ENCODE results near the gene PAGR1. TPM values are rescaled to one million over a fixed set of nuclear protein-coding genes. Genes with fewer than 3 reads are reported as not detected.

The PAGR1 gene
- total RNA-seq, 1 experiment from 2014 or later, result 60.1 TPM

DNA sequence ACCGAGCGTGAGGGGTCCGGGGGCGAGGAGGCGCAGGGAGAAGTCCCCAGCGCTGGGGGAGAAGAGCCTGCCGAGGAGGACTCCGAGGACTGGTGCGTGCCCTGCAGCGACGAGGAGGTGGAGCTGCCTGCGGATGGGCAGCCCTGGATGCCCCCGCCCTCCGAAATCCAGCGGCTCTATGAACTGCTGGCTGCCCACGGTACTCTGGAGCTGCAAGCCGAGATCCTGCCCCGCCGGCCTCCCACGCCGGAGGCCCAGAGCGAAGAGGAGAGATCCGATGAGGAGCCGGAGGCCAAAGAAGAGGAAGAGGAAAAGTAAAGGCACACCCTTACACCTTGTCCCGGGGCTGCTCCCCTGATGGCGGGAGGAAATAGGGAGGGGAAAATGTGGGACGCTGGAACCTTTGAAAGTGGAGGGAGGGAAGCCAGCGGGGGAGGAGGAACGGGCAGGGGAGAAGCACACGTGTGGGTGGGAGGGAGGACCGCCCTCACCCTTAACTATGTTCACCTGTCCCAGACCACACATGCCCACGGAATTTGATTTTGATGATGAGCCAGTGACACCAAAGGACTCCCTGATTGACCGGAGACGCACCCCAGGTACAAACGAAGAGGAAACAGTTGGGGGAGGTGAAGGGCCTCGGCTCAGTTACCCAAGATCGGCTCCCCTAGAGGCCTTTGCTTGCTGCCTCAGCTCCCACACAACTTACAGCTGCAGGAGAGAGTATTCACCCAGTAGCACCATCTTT, 916 bp downstream of the PAGR1 start:
- TF ChIP-seq NR1H2 (CRISPR knock-in tag; IDR thresholded peaks at IDR 0.05) (no peak), CREB1 (CRISPR knock-in tag; IDR thresholded peaks at IDR 0.05) (0 out of 2 replicates have a peak, but pooled peaks have one; percentile 0), CBFB (CRISPR knock-in tag; IDR thresholded peaks at IDR 0.05; ENCODE audit: low read depth) (0 out of 2 replicates have a peak, but pooled peaks have one; percentile 47), ETV6 (CRISPR knock-in tag; IDR thresholded peaks at IDR 0.05) (peak; percentile 73), ZNF121 (CRISPR knock-in tag; IDR thresholded peaks at IDR 0.05) (0 out of 2 replicates have a peak, but pooled peaks have one; percentile 2)
- TF ChIP-seq, protein P1, sequence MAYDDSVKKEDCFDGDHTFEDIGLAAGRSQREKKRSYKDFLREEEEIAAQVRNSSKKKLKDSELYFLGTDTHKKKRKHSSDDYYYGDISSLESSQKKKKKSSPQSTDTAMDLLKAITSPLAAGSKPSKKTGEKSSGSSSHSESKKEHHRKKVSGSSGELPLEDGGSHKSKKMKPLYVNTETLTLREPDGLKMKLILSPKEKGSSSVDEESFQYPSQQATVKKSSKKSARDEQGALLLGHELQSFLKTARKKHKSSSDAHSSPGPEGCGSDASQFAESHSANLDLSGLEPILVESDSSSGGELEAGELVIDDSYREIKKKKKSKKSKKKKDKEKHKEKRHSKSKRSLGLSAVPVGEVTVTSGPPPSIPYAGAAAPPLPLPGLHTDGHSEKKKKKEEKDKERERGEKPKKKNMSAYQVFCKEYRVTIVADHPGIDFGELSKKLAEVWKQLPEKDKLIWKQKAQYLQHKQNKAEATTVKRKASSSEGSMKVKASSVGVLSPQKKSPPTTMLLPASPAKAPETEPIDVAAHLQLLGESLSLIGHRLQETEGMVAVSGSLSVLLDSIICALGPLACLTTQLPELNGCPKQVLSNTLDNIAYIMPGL (CRISPR knock-in tag; IDR thresholded peaks at IDR 0.05), result peak; percentile 13; the same call in 1 of the 2 replicates
- TF ChIP-seq, protein P2, sequence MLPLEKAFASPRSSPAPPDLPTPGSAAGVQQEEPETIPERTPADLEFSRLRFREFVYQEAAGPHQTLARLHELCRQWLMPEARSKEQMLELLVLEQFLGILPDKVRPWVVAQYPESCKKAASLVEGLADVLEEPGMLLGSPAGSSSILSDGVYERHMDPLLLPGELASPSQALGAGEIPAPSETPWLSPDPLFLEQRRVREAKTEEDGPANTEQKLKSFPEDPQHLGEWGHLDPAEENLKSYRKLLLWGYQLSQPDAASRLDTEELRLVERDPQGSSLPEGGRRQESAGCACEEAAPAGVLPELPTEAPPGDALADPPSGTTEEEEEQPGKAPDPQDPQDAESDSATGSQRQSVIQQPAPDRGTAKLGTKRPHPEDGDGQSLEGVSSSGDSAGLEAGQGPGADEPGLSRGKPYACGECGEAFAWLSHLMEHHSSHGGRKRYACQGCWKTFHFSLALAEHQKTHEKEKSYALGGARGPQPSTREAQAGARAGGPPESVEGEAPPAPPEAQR (CRISPR knock-in tag; IDR thresholded peaks at IDR 0.05), result no peak
- Mint-ChIP-seq H3K27ac (peak overlapping the region; percentile 85), H3K4me3 (peak overlapping the region; percentile 94), H3K4me1 (peaks cover 56% of the 10 kb centered on the region), H3K36me3 (peaks cover 30% of the 10 kb centered on the region), H3K9me3 (no peaks in the 10 kb centered on the region), H3K27me3 (ENCODE audit: low read depth) (no peaks in the 10 kb centered on the region; the same call in 1 of the 2 replicates)
- ChIA-PET CTCF (interaction anchor here (0.6 to 5.7 kb wide), 24 partner anchors 10 to 1594 kb away, joined by 3 to 81 read pairs (median 4); partner anchors contain the start of genes ALDOA, ASPHD1, CDIPT and KCTD13), POLR2A (interaction anchor here (0.6 to 2.9 kb wide), 5 partner anchors 12 to 91 kb away, joined by 3 to 7 read pairs (median 5); no protein-coding TSS in a partner anchor)
- DNase-seq (ENCODE audit: low spot score) (peak; percentile 62), ATAC-seq (peak; percentile 12)

DNA sequence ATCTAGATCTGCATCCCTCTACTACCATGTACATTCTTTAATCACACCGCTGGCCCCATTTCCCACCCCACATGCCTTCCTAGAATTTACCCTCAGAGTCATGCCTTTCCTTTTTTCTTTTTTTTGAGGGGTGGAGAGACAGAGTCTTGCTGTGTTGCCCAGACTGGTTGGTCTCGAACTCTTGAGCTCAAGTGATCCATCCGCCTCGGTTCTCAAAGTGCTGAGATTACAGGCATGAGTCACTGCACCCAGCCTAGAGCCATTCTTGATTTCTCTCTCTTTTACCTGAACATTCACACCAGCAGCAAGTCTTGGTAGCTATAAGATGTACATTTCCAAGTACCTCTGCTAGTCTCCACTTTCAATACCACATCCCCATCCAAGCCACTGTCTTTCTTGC, 2.1 kb downstream of the PAGR1 start:
- ChIA-PET POLR2A (interaction anchor here (0.7 kb wide), 1 partner anchor 25 kb away, joined by 4 read pairs; no protein-coding TSS in a partner anchor), CTCF (interaction anchor here (0.6 to 6.0 kb wide), 6 partner anchors 11 to 214 kb away, joined by 3 to 50 read pairs (median 12); partner anchors contain the start of genes MAZ and TLCD3B)
- no peaks in the 10 kb centered on the region for H3K9me3 Mint-ChIP-seq
- peak overlapping the region; percentile 63 for H3K4me3 Mint-ChIP-seq
- H3K4me1 Mint-ChIP-seq, result peaks cover 57% of the 10 kb centered on the region
- DNase-seq (ENCODE audit: low spot score) (no peak), ATAC-seq (no peak)
- H3K36me3 Mint-ChIP-seq, result peaks cover 30% of the 10 kb centered on the region
- TF ChIP-seq, protein P2 (CRISPR knock-in tag; IDR thresholded peaks at IDR 0.05), result no peak
- TF ChIP-seq, protein P3, sequence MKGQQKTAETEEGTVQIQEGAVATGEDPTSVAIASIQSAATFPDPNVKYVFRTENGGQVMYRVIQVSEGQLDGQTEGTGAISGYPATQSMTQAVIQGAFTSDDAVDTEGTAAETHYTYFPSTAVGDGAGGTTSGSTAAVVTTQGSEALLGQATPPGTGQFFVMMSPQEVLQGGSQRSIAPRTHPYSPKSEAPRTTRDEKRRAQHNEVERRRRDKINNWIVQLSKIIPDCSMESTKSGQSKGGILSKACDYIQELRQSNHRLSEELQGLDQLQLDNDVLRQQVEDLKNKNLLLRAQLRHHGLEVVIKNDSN (CRISPR knock-in tag; IDR thresholded peaks at IDR 0.05), result no peak
- no peak for TF ChIP-seq FOXJ3 (CRISPR knock-in tag; IDR thresholded peaks at IDR 0.05; ENCODE audit: borderline replicate concordance)
- TF ChIP-seq PRRX2 (CRISPR knock-in tag; IDR thresholded peaks at IDR 0.05), result no peak
- no peak for TF ChIP-seq RORB (CRISPR knock-in tag; IDR thresholded peaks at IDR 0.05)
- TF ChIP-seq FOXK1 (CRISPR knock-in tag; IDR thresholded peaks at IDR 0.05), result no peak
- TF ChIP-seq NFE2L1 (CRISPR knock-in tag; IDR thresholded peaks at IDR 0.05), result no peak
- TF ChIP-seq ZNF138 (CRISPR knock-in tag; conservative IDR thresholded peaks at IDR 0.05), result no peak
- no peak for TF ChIP-seq TEAD1 (CRISPR knock-in tag; IDR thresholded peaks at IDR 0.05)
- no peak for TF ChIP-seq SMAD4 (CRISPR knock-in tag; IDR thresholded peaks at IDR 0.05)
- TF ChIP-seq, protein P4, sequence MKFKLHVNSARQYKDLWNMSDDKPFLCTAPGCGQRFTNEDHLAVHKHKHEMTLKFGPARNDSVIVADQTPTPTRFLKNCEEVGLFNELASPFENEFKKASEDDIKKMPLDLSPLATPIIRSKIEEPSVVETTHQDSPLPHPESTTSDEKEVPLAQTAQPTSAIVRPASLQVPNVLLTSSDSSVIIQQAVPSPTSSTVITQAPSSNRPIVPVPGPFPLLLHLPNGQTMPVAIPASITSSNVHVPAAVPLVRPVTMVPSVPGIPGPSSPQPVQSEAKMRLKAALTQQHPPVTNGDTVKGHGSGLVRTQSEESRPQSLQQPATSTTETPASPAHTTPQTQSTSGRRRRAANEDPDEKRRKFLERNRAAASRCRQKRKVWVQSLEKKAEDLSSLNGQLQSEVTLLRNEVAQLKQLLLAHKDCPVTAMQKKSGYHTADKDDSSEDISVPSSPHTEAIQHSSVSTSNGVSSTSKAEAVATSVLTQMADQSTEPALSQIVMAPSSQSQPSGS (CRISPR knock-in tag; IDR thresholded peaks at IDR 0.05; ENCODE audit: borderline replicate concordance, low read depth), result no peak
- no peak for TF ChIP-seq RELA (CRISPR knock-in tag; IDR thresholded peaks at IDR 0.05; ENCODE audit: borderline replicate concordance)
- TF ChIP-seq, protein P5, sequence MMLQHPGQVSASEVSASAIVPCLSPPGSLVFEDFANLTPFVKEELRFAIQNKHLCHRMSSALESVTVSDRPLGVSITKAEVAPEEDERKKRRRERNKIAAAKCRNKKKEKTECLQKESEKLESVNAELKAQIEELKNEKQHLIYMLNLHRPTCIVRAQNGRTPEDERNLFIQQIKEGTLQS (CRISPR knock-in tag; conservative IDR thresholded peaks at IDR 0.05), result no peak
- TF ChIP-seq, protein P6, sequence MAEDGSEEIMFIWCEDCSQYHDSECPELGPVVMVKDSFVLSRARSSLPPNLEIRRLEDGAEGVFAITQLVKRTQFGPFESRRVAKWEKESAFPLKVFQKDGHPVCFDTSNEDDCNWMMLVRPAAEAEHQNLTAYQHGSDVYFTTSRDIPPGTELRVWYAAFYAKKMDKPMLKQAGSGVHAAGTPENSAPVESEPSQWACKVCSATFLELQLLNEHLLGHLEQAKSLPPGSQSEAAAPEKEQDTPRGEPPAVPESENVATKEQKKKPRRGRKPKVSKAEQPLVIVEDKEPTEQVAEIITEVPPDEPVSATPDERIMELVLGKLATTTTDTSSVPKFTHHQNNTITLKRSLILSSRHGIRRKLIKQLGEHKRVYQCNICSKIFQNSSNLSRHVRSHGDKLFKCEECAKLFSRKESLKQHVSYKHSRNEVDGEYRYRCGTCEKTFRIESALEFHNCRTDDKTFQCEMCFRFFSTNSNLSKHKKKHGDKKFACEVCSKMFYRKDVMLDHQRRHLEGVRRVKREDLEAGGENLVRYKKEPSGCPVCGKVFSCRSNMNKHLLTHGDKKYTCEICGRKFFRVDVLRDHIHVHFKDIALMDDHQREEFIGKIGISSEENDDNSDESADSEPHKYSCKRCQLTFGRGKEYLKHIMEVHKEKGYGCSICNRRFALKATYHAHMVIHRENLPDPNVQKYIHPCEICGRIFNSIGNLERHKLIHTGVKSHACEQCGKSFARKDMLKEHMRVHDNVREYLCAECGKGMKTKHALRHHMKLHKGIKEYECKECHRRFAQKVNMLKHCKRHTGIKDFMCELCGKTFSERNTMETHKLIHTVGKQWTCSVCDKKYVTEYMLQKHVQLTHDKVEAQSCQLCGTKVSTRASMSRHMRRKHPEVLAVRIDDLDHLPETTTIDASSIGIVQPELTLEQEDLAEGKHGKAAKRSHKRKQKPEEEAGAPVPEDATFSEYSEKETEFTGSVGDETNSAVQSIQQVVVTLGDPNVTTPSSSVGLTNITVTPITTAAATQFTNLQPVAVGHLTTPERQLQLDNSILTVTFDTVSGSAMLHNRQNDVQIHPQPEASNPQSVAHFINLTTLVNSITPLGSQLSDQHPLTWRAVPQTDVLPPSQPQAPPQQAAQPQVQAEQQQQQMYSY (CRISPR knock-in tag; IDR thresholded peaks at IDR 0.05), result no peak
- TF ChIP-seq, protein P7, sequence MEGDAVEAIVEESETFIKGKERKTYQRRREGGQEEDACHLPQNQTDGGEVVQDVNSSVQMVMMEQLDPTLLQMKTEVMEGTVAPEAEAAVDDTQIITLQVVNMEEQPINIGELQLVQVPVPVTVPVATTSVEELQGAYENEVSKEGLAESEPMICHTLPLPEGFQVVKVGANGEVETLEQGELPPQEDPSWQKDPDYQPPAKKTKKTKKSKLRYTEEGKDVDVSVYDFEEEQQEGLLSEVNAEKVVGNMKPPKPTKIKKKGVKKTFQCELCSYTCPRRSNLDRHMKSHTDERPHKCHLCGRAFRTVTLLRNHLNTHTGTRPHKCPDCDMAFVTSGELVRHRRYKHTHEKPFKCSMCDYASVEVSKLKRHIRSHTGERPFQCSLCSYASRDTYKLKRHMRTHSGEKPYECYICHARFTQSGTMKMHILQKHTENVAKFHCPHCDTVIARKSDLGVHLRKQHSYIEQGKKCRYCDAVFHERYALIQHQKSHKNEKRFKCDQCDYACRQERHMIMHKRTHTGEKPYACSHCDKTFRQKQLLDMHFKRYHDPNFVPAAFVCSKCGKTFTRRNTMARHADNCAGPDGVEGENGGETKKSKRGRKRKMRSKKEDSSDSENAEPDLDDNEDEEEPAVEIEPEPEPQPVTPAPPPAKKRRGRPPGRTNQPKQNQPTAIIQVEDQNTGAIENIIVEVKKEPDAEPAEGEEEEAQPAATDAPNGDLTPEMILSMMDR (IDR thresholded peaks at IDR 0.05), result no peak
- H3K27ac Mint-ChIP-seq, result peak overlapping the region; percentile 85
- no peaks in the 10 kb centered on the region; the same call in 1 of the 2 replicates for H3K27me3 Mint-ChIP-seq (ENCODE audit: low read depth)
